Fibroblast of lung (primary cell): ENCODE results near the gene UTS2B.

Experiments used
- EZH2 ChIP-seq: IDR thresholded peaks from 2 replicates; pipeline ENCODE4 v1.5.1; 2012; ENCODE audit warnings: low read length, control low read depth, mild to moderate bottlenecking; ENCODE audit errors: missing control alignments
- TF ChIP-seq, protein P1 (sequence below), 2 donors: IDR thresholded peaks in 1 of 2; conservative IDR thresholded peaks in 1 of 2; 1 replicate in 1 of 2; 2 replicates in 1 of 2; pipeline ENCODE4 v1.5.1; 2011 to 2012; ENCODE audit warnings: low read length in 2 of 2, control low read depth in 1 of 2, inconsistent platforms in 1 of 2, low read depth in 1 of 2, mild to moderate bottlenecking in 1 of 2

DNA sequence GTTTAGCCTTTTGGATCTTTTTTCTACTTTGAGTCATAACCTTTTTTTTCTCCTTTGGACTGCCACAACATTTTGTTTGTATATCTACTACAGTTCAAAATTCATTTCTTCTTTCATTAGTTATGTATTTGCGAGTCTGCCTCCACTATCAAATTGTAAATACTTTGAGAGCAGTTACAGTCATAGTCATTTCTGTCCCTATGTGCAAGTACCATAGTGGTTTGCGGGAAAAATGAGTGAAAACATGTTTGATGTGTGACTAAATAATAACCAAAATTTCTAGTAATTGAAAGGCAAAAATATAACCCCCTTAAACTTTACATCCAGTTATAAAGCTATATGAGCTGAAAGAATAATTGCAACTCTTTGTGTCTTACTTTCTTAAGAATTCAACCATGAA lies 46.9 kb downstream of the UTS2B start:
- TF ChIP-seq, protein P1, sequence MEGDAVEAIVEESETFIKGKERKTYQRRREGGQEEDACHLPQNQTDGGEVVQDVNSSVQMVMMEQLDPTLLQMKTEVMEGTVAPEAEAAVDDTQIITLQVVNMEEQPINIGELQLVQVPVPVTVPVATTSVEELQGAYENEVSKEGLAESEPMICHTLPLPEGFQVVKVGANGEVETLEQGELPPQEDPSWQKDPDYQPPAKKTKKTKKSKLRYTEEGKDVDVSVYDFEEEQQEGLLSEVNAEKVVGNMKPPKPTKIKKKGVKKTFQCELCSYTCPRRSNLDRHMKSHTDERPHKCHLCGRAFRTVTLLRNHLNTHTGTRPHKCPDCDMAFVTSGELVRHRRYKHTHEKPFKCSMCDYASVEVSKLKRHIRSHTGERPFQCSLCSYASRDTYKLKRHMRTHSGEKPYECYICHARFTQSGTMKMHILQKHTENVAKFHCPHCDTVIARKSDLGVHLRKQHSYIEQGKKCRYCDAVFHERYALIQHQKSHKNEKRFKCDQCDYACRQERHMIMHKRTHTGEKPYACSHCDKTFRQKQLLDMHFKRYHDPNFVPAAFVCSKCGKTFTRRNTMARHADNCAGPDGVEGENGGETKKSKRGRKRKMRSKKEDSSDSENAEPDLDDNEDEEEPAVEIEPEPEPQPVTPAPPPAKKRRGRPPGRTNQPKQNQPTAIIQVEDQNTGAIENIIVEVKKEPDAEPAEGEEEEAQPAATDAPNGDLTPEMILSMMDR (conservative IDR thresholded peaks at IDR 0.05 in 1 of 2, IDR thresholded peaks at IDR 0.05 in 1 of 2; ENCODE audit: low read depth in 1 of 2, low read length in 2 of 2) = no peak
- TF ChIP-seq EZH2 = no peak
